Endothelial cell (in vitro differentiated cells): ENCODE data around the gene POMT2. TPM values are rescaled to one million over a fixed set of nuclear protein-coding genes. Genes with fewer than 3 reads are reported as not detected.

Source experiments
- DNase-seq: peaks from one replicate; pipeline ENCODE4 v3.0.0; 2021; ENCODE audit warnings: low spot score
- H3K27ac Mint-ChIP-seq: one replicate; pipeline ENCODE4 v1.8.0; 2021; ENCODE audit warnings: mixed read lengths, inconsistent platforms; ENCODE audit not compliant: unreplicated experiment
- H3K27me3 Mint-ChIP-seq: one replicate; pipeline ENCODE4 v1.8.0; 2021; ENCODE audit warnings: mild to moderate bottlenecking, moderate library complexity, mixed read lengths, inconsistent platforms; ENCODE audit not compliant: unreplicated experiment
- H3K36me3 Mint-ChIP-seq: one replicate; pipeline ENCODE4 v1.8.0; 2021; ENCODE audit warnings: mild to moderate bottlenecking, low read depth, mixed read lengths, inconsistent platforms; ENCODE audit not compliant: unreplicated experiment
- H3K4me1 Mint-ChIP-seq: one replicate; pipeline ENCODE4 v1.8.0; 2021; ENCODE audit warnings: mild to moderate bottlenecking, mixed read lengths, inconsistent platforms; ENCODE audit not compliant: unreplicated experiment
- H3K4me3 Mint-ChIP-seq: one replicate; pipeline ENCODE4 v1.8.0; 2021; ENCODE audit warnings: mild to moderate bottlenecking, mixed read lengths, inconsistent platforms; ENCODE audit not compliant: unreplicated experiment
- H3K9me3 Mint-ChIP-seq: one replicate; pipeline ENCODE4 v1.8.0; 2021; ENCODE audit warnings: mixed read lengths, inconsistent platforms; ENCODE audit not compliant: unreplicated experiment
- CTCF ChIP-seq: fragments of 200-600 bp; sonication (generic); IDR thresholded peaks from one replicate; pipeline ENCODE4 v1.5.0; 2021; ENCODE audit warnings: antibody characterized with exemption; ENCODE audit not compliant: unreplicated experiment
- long read RNA-seq: library from polyadenylated mRNA; unstranded; transcript quantifications from one replicate; pipeline ENCODE4 v2.0.0, GENCODE V29; 2020; ENCODE audit not compliant: unreplicated experiment
- total RNA-seq: library from RNA; stranded (reverse); fragmentation: NEBNext Ultra II Directional; extraction: Animal tissue kit (Norgen Biotek cat#: 25700); gene quantifications from one replicate; pipeline ENCODE4 v1.2.1, GENCODE V29; 2021; ENCODE audit not compliant: unreplicated experiment

Gene POMT2
- total RNA-seq, result 33.8 TPM
- long read RNA-seq, full-length matches to known transcripts, result 7 of 13 reads
- long read RNA-seq, partial matches to known transcripts, result 2 of 13 reads
- long read RNA-seq, other reads (novel, unspliced or antisense), result 4 of 13 reads

- no peaks in the 10 kb centered on the region for H3K9me3 Mint-ChIP-seq
- peak within 1 kb of the TSS; percentile 96 for H3K4me3 Mint-ChIP-seq
- peaks cover 14% of the 10 kb centered on the region for H3K27me3 Mint-ChIP-seq
- H3K27ac Mint-ChIP-seq, result peak within 1 kb of the TSS; percentile 98
- peak; percentile 42 for TF ChIP-seq CTCF
- peaks cover 4% of the 10 kb centered on the region for H3K36me3 Mint-ChIP-seq
- DNase-seq, result peak; percentile 95
- H3K4me1 Mint-ChIP-seq, result peaks cover 17% of the 10 kb centered on the region
Observed at GRCh38 chr14:77320238-77320935, at the start of gene POMT2. Gene POMT2, minus strand, starts transcription at chr14:77320883. Its CDS starts 202 bp downstream, at chr14:77320681.

GRCh38 chr14:77369285-77369684 is 48.6 kb upstream of the POMT2 start:
- no peaks in the 10 kb centered on the region for H3K36me3 Mint-ChIP-seq

GRCh38 chr14:77364146-77364545 is 43.5 kb upstream of the POMT2 start:
- H3K4me3 Mint-ChIP-seq, result no peak overlapping the region
- H3K27me3 Mint-ChIP-seq, result no peaks in the 10 kb centered on the region
- H3K36me3 Mint-ChIP-seq, result no peaks in the 10 kb centered on the region
- no peaks in the 10 kb centered on the region for H3K9me3 Mint-ChIP-seq
- peaks cover 2% of the 10 kb centered on the region for H3K4me1 Mint-ChIP-seq
- TF ChIP-seq CTCF, result no peak
- H3K27ac Mint-ChIP-seq, result no peak overlapping the region
- DNase-seq, result no peak

More at GRCh38 chr14:77369285-77369684, 48.6 kb upstream of the POMT2 start:
- Mint-ChIP-seq H3K27ac (no peak overlapping the region), H3K4me3 (no peak overlapping the region), H3K4me1 (peaks cover 8% of the 10 kb centered on the region), H3K9me3 (no peaks in the 10 kb centered on the region), H3K27me3 (no peaks in the 10 kb centered on the region)
- DNase-seq, result no peak
- TF ChIP-seq CTCF, result no peak

GRCh38 chr14:77359626-77360025 is 38.9 kb upstream of the POMT2 start:
- no peaks in the 10 kb centered on the region for H3K36me3 Mint-ChIP-seq
- H3K4me1 Mint-ChIP-seq, result no peaks in the 10 kb centered on the region
- no peak for DNase-seq
- TF ChIP-seq CTCF, result no peak
- no peak overlapping the region for H3K4me3 Mint-ChIP-seq
- H3K27me3 Mint-ChIP-seq, result no peaks in the 10 kb centered on the region
- no peaks in the 10 kb centered on the region for H3K9me3 Mint-ChIP-seq
- H3K27ac Mint-ChIP-seq, result no peak overlapping the region

- no peak overlapping the region for H3K4me3 Mint-ChIP-seq
- no peaks in the 10 kb centered on the region for H3K9me3 Mint-ChIP-seq
- no peaks in the 10 kb centered on the region for H3K36me3 Mint-ChIP-seq
- TF ChIP-seq CTCF, result no peak
- DNase-seq, result no peak
- no peak overlapping the region for H3K27ac Mint-ChIP-seq
- no peaks in the 10 kb centered on the region for H3K4me1 Mint-ChIP-seq
- H3K27me3 Mint-ChIP-seq, result no peaks in the 10 kb centered on the region
Observed at GRCh38 chr14:77356899-77357298, 36.2 kb upstream of the POMT2 start.
